ENCODE measurements around the gene POU6F2. TPM values are rescaled to one million over a fixed set of nuclear protein-coding genes. Genes with fewer than 3 reads are reported as not detected.

The POU6F2 gene
- total RNA-seq, 1 donor from 2014 or later = not detected

DNA sequence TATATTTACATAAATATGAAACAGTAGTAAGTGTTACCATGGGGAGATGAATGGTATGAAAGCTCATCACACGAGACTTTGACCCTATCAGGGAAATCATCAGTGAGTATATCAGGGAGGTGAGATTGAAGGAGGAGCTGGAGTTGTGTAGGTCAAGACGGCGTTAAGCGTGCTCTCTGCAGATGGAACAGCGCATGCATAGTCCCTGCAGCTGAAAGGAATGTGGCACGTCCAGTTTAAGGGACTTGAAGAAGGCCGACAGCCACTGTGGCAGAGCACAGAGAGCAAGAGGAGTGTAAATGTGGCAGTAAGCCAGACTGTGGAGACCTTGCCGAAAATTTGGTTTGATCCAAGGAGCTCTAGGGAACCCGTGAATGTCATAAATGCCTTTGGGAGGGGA is 38.9 kb downstream of the POU6F2 start:
- no peaks in the 10 kb centered on the region for H3K9me3 ChIP-seq
- H3K4me1 ChIP-seq = no peaks in the 10 kb centered on the region
- no peaks in the 10 kb centered on the region for H3K36me3 ChIP-seq
- no peak overlapping the region for H3K4me3 ChIP-seq
- TF ChIP-seq, protein P1, sequence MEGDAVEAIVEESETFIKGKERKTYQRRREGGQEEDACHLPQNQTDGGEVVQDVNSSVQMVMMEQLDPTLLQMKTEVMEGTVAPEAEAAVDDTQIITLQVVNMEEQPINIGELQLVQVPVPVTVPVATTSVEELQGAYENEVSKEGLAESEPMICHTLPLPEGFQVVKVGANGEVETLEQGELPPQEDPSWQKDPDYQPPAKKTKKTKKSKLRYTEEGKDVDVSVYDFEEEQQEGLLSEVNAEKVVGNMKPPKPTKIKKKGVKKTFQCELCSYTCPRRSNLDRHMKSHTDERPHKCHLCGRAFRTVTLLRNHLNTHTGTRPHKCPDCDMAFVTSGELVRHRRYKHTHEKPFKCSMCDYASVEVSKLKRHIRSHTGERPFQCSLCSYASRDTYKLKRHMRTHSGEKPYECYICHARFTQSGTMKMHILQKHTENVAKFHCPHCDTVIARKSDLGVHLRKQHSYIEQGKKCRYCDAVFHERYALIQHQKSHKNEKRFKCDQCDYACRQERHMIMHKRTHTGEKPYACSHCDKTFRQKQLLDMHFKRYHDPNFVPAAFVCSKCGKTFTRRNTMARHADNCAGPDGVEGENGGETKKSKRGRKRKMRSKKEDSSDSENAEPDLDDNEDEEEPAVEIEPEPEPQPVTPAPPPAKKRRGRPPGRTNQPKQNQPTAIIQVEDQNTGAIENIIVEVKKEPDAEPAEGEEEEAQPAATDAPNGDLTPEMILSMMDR (IDR thresholded peaks at IDR 0.05) = no peak
- no peaks in the 10 kb centered on the region for H3K27me3 ChIP-seq
- DNase-seq (ENCODE audit: low spot score in 2 of 2) = no peak
- no peak overlapping the region for H3K27ac ChIP-seq
- intact Hi-C loops (cut with DNase I) = no loop called here

GRCh38 chr7:39017369-39017915 is 39.7 kb downstream of the POU6F2 start:
- Histone ChIP-seq H3K4me3 (no peak overlapping the region), H3K27ac (no peak overlapping the region), H3K36me3 (no peaks in the 10 kb centered on the region), H3K4me1 (no peaks in the 10 kb centered on the region), H3K9me3 (no peaks in the 10 kb centered on the region), H3K27me3 (no peaks in the 10 kb centered on the region)
- TF ChIP-seq, protein P1 (IDR thresholded peaks at IDR 0.05) = no peak
- intact Hi-C loops (cut with DNase I) = no loop called here
- no peak for DNase-seq (ENCODE audit: low spot score in 2 of 2)

DNA sequence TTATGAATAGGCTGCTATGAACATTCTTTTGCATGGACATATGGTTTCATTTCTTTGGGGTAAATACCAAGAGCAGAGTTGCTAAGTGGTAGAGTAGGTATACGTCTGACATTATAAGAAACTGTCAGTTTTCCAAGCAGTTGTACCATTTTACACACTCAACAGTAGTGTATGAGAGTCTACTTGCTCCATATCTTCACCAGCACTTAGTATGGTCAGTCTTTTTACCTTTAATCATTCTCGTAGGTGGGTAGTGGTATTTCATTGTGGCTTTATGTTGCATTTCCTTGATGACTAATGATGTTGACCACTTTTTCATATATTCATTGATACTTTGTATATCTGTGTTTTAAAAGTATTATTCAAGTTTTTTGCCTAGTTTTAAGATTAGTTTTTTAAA is 45.1 kb downstream of the POU6F2 start:
- TF ChIP-seq, protein P1 (IDR thresholded peaks at IDR 0.05) = no peak
- peaks cover 0 to 2% of the 10 kb centered on the region in 2 donors for H3K4me1 ChIP-seq
- H3K27me3 ChIP-seq = no peaks in the 10 kb centered on the region
- intact Hi-C loops (cut with DNase I) = no loop called here
- peaks cover 0 to 6% of the 10 kb centered on the region in 2 donors for H3K9me3 ChIP-seq
- no peak for DNase-seq (ENCODE audit: low spot score in 2 of 2)
- no peaks in the 10 kb centered on the region for H3K36me3 ChIP-seq
- H3K4me3 ChIP-seq = no peak overlapping the region
- H3K27ac ChIP-seq = no peak overlapping the region

DNA sequence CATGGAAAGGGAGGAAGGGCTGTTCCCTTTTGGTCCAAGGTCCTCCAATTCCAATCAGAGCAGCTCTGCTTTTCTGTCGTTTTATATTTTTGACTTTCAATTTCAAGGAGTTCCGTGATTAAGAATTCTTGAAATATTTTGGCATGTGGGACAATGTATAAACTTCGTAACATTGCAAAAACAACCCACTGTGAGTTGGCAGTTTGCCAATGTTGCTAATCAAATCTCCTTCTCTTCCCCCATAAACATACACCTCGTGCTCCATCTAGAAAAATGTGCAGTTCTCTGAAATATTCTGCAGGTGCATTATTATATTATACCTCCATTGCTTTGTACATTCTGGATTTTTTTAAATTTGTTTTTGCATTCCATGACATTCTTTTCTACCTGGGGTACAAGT is 49.8 kb downstream of the POU6F2 start:
- intact Hi-C loops (cut with DNase I) = no loop called here
- TF ChIP-seq, protein P1 (IDR thresholded peaks at IDR 0.05) = no peak
- Histone ChIP-seq H3K27me3 (no peaks in the 10 kb centered on the region), H3K4me3 (peak overlapping the region in 1 of 2 donors; percentile 25), H3K4me1 (peaks cover 0 to 2% of the 10 kb centered on the region in 2 donors), H3K27ac (no peak overlapping the region), H3K36me3 (no peaks in the 10 kb centered on the region), H3K9me3 (peaks cover 0 to 6% of the 10 kb centered on the region in 2 donors)
- DNase-seq (ENCODE audit: low spot score in 2 of 2) = no peak

DNA sequence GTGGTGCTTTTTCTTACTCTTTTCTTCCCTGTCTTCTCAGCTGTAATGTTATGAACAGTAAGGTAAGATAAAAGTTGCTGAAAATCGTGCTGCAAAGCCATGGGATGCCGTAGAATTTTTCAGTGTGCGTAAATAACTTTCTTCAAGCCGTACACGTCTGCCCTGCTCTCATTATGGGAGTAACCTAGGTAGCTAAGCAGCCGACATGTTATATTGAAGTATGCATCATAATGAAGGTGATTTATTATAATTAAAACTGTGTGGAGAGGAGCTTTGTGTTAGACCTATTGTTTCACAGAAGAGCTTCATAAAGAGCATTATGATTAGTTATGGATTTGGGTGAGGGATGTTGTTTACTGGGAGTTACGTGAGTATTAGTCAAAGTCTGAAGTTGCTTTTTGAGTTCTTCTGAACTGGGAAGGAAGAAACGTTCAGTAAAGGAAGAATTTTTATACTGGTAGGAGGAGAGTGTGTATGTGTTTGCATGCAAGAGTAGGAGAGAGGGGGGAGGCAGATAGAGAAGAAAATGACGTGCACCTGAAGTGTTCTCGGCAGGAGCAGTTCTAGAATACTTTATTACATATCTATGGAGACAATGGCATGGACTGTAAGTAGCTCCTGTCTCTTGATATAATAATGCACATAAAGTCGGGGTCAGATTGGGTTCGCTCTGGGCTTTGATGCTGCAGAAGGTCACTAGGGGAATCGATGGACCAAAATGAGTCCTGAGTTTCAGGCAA is 56.3 kb downstream of the POU6F2 start:
- no peaks in the 10 kb centered on the region for H3K36me3 ChIP-seq
- no peaks in the 10 kb centered on the region for H3K9me3 ChIP-seq
- TF ChIP-seq, protein P1 (IDR thresholded peaks at IDR 0.05) = no peak
- intact Hi-C loops (cut with DNase I) = no loop called here
- H3K4me1 ChIP-seq = no peaks in the 10 kb centered on the region
- no peak overlapping the region for H3K4me3 ChIP-seq
- no peak for DNase-seq (ENCODE audit: low spot score in 2 of 2)
- no peaks in the 10 kb centered on the region for H3K27me3 ChIP-seq
- H3K27ac ChIP-seq = no peak overlapping the region
